ENCODE results near the gene RNF208. TPM values are rescaled to one million over a fixed set of nuclear protein-coding genes. Genes with fewer than 3 reads are reported as not detected.

RNF208 gene
- polyA plus RNA-seq, 2 of the 4 experiments (the other 2 are of a cell fraction), result 0.06 to 1.7 TPM

GRCh38 chr9:137263506-137263905 is 41.5 kb upstream of the RNF208 start:
- DNase-seq (ENCODE audit: low read depth in 1 of 2, low spot score in 1 of 2) (no peak), ATAC-seq (no peak), FAIRE-seq (no peak)
- Histone ChIP-seq H3K4me2 (no peak overlapping the region), H3K4me1 (peaks cover 10% of the 10 kb centered on the region), H3K9me3 (no peaks in the 10 kb centered on the region), H3K27ac (no peak overlapping the region), H3K4me3 (no peak overlapping the region)
- TF ChIP-seq BHLHE40 (IDR thresholded peaks at IDR 0.05; ENCODE audit: low read depth, low read length) (no peak), CBX8 (IDR thresholded peaks at IDR 0.05) (no peak), EP300 (IDR thresholded peaks at IDR 0.05) (no peak), ELK1 (IDR thresholded peaks at IDR 0.05; ENCODE audit: low read depth, low read length) (no peak), EHF (CRISPR knock-in tag; IDR thresholded peaks at IDR 0.05) (no peak), ZNF302 (CRISPR knock-in tag; IDR thresholded peaks at IDR 0.05) (no peak), POLR2A (IDR thresholded peaks at IDR 0.05; ENCODE audit: low read length) (no peak), TP53 (CRISPR knock-in tag; IDR thresholded peaks at IDR 0.05) (no peak), RAD21 (conservative IDR thresholded peaks at IDR 0.05 in 1 of 2, IDR thresholded peaks at IDR 0.05 in 1 of 2) (no peak), E2F6 (IDR thresholded peaks at IDR 0.05; ENCODE audit: borderline replicate concordance, low read depth) (no peak), MAZ (IDR thresholded peaks at IDR 0.05; ENCODE audit: borderline replicate concordance, low read depth, low read length) (no peak), REST (IDR thresholded peaks at IDR 0.05) (no peak)
- ChIA-PET CTCF (interaction anchor here (1.1 to 17.1 kb wide), 3 partner anchors 10 to 23 kb away, joined by 3 to 236 read pairs (median 43); partner anchors contain the start of gene TUBB4B), POLR2A (interaction anchor here (1.0 kb wide), 1 partner anchor 23 kb away, joined by 4 read pairs; no protein-coding TSS in a partner anchor)
- whole genome bisulfite sequencing (ENCODE audit: missing lambda C conversion rate), result 80% methylated on average over 10 of the region's 10 CpGs

GRCh38 chr9:137262909-137263285 is 40.9 kb upstream of the RNF208 start:
- DNase-seq (ENCODE audit: low read depth in 1 of 2, low spot score in 1 of 2) (no peak), ATAC-seq (peak in 1 of 2 experiments; percentile 15; a peak in 3 of 6 replicates), FAIRE-seq (no peak)
- H3K4me2 ChIP-seq, result no peak overlapping the region
- 90% methylated on average over 24 of the region's 24 CpGs for WGBS (ENCODE audit: missing lambda C conversion rate)
- ChIA-PET POLR2A (interaction anchor here (1.0 kb wide), 1 partner anchor 22 kb away, joined by 4 read pairs; no protein-coding TSS in a partner anchor), CTCF (interaction anchor here (1.0 to 17.1 kb wide), 4 partner anchors 10 to 29 kb away, joined by 4 to 236 read pairs (median 26); partner anchors contain the start of genes STPG3 and TUBB4B)
- peaks cover 4% of the 10 kb centered on the region; the same call in 2 of the 3 replicates for H3K4me1 ChIP-seq
- H3K9me3 ChIP-seq, result no peaks in the 10 kb centered on the region
- H3K27ac ChIP-seq, result no peak overlapping the region
- TF ChIP-seq PHF8 (IDR thresholded peaks at IDR 0.05; ENCODE audit: borderline replicate concordance, low read depth) (no peak), ZFP36 (IDR thresholded peaks at IDR 0.05; ENCODE audit: borderline replicate concordance, partially characterized antibody) (no peak), ELK1 (IDR thresholded peaks at IDR 0.05; ENCODE audit: low read depth, low read length) (no peak), ZC3H11A (IDR thresholded peaks at IDR 0.05) (no peak), FOSB (CRISPR knock-in tag; IDR thresholded peaks at IDR 0.05) (no peak), TP53 (CRISPR knock-in tag; IDR thresholded peaks at IDR 0.05) (no peak), KDM1A (IDR thresholded peaks at IDR 0.05; ENCODE audit: low read depth) (no peak), RCOR1 (IDR thresholded peaks at IDR 0.05; ENCODE audit: low read depth, low read length) (no peak), SREBF2 (IDR thresholded peaks at IDR 0.05) (no peak), CHD4 (IDR thresholded peaks at IDR 0.05; ENCODE audit: borderline replicate concordance) (no peak), HOXB13 (CRISPR knock-in tag; IDR thresholded peaks at IDR 0.05; ENCODE audit: low read depth) (no peak), EHMT2 (IDR thresholded peaks at IDR 0.05; ENCODE audit: low read depth) (no peak), MAFK (IDR thresholded peaks at IDR 0.05; ENCODE audit: partially characterized antibody) (no peak), HMGXB4 (CRISPR knock-in tag; IDR thresholded peaks at IDR 0.05; ENCODE audit: borderline replicate concordance) (no peak), MAX (IDR thresholded peaks at IDR 0.05) (no peak), USF2 (IDR thresholded peaks at IDR 0.05) (no peak)
- H3K4me3 ChIP-seq, result no peak overlapping the region
